Neutrophil (primary cell): ENCODE data around the gene ERBB3.

Source experiments
- H3K27ac ChIP-seq: fragments of 200-600 bp; sonication (generic); 2 replicates; pipeline ENCODE4 v1.5.1; 2016; ENCODE audit warnings: mild to moderate bottlenecking, moderate library complexity
- H3K27me3 ChIP-seq: fragments of 200-600 bp; sonication (generic); 2 replicates; pipeline ENCODE4 v1.6.0; 2016; ENCODE audit warnings: mild to moderate bottlenecking
- H3K36me3 ChIP-seq: fragments of 200-600 bp; sonication (generic); 2 replicates; pipeline ENCODE4 v1.5.1; 2017
- H3K4me1 ChIP-seq, 2 experiments: fragments of 200-600 bp in 1 of 2; sonication (generic) in 1 of 2; 1 replicate in 1 of 2; 2 replicates in 1 of 2; pipeline versions ENCODE4 v1.5.1 to v1.6.1; 2013 to 2016; ENCODE audit warnings: low read depth in 1 of 2, low read length in 1 of 2, mild to moderate bottlenecking in 1 of 2, moderate library complexity in 1 of 2; ENCODE audit not compliant: control insufficient read depth in 1 of 2, insufficient read depth in 1 of 2
- H3K4me3 ChIP-seq, 2 experiments: fragments of 200-600 bp in 1 of 2; sonication (generic) in 1 of 2; 1 replicate in 1 of 2; 2 replicates in 1 of 2; pipeline ENCODE4 v1.5.1; 2013 to 2016; ENCODE audit warnings: low read depth in 1 of 2, low read length in 1 of 2, mild to moderate bottlenecking in 1 of 2, moderate library complexity in 1 of 2
- H3K9me3 ChIP-seq: fragments of 200-600 bp; sonication (generic); 2 replicates; pipeline ENCODE4 v1.5.1; 2016
- CTCF ChIP-seq: fragments of 200-600 bp; sonication (generic); IDR thresholded peaks from 2 replicates; pipeline ENCODE4 v1.5.1; 2016; ENCODE audit warnings: antibody characterized with exemption

ERBB3 gene

DNA sequence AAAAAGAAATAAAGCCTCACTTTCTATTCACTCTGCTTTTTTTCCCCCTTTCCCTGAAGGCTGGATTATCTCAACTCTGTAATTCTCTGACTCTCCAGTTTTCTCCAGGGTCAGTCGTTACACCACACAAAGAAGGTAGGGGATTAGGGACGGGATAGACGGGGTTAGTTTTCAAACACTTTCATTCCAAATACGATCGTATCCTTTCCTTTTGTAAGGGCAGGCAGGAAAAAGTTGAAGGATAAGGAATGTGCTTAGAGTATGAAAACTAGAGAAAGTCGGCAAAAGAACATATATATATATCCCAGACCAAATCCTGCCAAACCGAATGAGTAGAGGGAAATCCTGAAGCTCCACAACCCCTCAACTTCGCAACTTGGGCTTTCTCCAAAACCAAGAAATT is 47.5 kb downstream of the ERBB3 start:
- Histone ChIP-seq H3K4me3 (peak overlapping the region; percentile 73 to 89), H3K36me3 (peaks cover 14% of the 10 kb centered on the region), H3K9me3 (no peaks in the 10 kb centered on the region), H3K27ac (peak overlapping the region; percentile 89), H3K27me3 (no peaks in the 10 kb centered on the region), H3K4me1 (peaks cover 62% of the 10 kb centered on the region in 2 experiments)
- TF ChIP-seq CTCF = no peak

GRCh38 chr12:56127888-56128669 is 48.1 kb downstream of the ERBB3 start, which contains the start of gene ESYT1:
Gene ESYT1, plus strand, starts transcription at chr12:56128267. Its CDS starts 53 bp downstream, at chr12:56128320.
- H3K4me1 ChIP-seq = peaks cover 63% of the 10 kb centered on the region in 2 experiments

GRCh38 chr12:56128670-56129205 is 48.8 kb downstream of the ERBB3 start:
- peaks cover 14% of the 10 kb centered on the region for H3K36me3 ChIP-seq

More at GRCh38 chr12:56127888-56128669, 48.1 kb downstream of the ERBB3 start, which contains the start of gene ESYT1:
- no peaks in the 10 kb centered on the region for H3K27me3 ChIP-seq
- peak within 1 kb of the TSS; percentile 89 for H3K27ac ChIP-seq
- peak; percentile 54 for TF ChIP-seq CTCF
- peak within 1 kb of the TSS; percentile 73 to 89 for H3K4me3 ChIP-seq
- H3K9me3 ChIP-seq = no peaks in the 10 kb centered on the region
- peaks cover 14% of the 10 kb centered on the region for H3K36me3 ChIP-seq

DNA sequence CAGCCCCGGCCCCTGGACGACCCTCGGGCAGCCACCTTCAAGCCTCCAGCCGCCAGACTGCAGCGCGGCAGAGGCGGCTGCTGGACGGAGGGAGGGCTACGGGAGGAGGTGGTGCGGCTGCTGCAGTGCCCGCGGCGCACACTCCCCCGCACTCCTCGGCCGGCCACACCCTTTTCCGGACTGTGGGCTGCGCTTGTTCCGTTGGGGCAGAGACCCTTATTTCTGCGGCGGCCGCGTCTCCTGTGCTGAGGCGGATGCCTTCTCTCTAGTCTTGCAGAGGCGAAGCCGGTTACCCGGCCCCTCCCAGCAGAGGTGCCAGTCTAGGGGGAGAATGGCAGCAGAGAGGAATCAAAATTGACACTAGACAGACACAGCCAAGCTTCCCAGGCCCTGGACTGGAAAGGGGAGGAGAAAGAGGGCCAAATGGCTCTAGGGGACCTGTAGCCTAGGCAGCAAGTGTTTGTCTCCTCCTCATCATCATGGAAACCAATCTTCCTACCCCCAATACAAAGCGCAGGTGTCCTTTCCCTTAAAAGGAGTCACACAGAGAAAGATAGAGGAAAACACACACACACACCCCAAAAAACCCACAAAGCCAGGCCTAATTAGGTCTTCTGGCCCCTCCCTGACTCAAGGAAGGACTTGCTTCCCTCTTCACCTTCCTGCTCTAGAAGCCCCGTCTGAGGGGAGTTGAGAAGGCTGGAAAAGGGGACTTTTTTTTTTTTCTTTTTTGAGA is 49.4 kb downstream of the ERBB3 start:
- TF ChIP-seq CTCF = no peak
- Histone ChIP-seq H3K27me3 (no peaks in the 10 kb centered on the region), H3K4me1 (peaks cover 62 to 63% of the 10 kb centered on the region in 2 experiments)

More at GRCh38 chr12:56128670-56129205, 48.8 kb downstream of the ERBB3 start:
- peak overlapping the region; percentile 89 for H3K27ac ChIP-seq
- no peaks in the 10 kb centered on the region for H3K9me3 ChIP-seq
- peak overlapping the region; percentile 73 to 89 for H3K4me3 ChIP-seq
- no peaks in the 10 kb centered on the region for H3K27me3 ChIP-seq
- H3K4me1 ChIP-seq = peaks cover 65 to 66% of the 10 kb centered on the region in 2 experiments
- no peak for TF ChIP-seq CTCF

DNA sequence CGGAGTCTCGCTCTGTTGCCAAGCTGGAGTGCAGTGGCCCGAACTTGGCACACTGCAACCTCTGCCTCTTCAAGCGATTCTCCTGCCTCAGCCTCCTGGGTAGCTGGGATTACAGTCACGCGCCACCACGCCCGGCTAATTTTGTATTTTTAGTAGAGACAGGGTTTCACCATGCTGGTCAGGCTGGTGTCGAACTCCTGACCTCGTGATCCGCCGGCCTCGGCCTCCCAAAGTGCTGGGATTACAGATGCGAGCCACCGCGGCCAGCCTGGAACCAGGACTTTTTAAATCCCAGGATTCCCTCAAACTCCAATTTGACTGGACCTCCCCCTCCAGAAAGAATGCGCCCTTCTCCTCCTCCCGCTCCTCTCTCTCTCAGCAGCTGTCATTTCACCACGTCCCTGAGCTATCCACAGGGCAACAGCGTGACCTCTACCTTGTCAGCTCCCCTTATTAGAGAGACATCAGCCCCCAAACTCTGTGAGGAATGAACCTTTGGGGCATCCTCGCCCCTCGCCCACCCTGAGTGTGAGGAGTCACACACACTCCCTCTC is 50.1 kb downstream of the ERBB3 start:
- Histone ChIP-seq H3K27ac (peak overlapping the region; percentile 89), H3K36me3 (peaks cover 19% of the 10 kb centered on the region), H3K4me1 (peaks cover 57 to 62% of the 10 kb centered on the region in 2 experiments), H3K9me3 (no peaks in the 10 kb centered on the region), H3K4me3 (peak overlapping the region in 1 of 2 experiments; percentile 73), H3K27me3 (no peaks in the 10 kb centered on the region)
- no peak for TF ChIP-seq CTCF

More for the DNA sequence above, 49.4 kb downstream of the ERBB3 start:
- H3K27ac ChIP-seq = peak overlapping the region; percentile 89
- peaks cover 19% of the 10 kb centered on the region for H3K36me3 ChIP-seq
- peak overlapping the region; percentile 73 to 89 for H3K4me3 ChIP-seq
- H3K9me3 ChIP-seq = no peaks in the 10 kb centered on the region
